Keratinocyte (primary cell): ENCODE measurements around the gene NME9. TPM values are rescaled to one million over a fixed set of nuclear protein-coding genes. Genes with fewer than 3 reads are reported as not detected.

Source experiments
- DNase-seq: peaks from one replicate; pipeline ENCODE4 v3.0.0-alpha.2; 2011; ENCODE audit warnings: low read depth, missing footprints, low spot score
- FAIRE-seq: peaks from 2 replicates; lab custom pipeline; 2011; peaks lifted over from hg19 to GRCh38; lab: Jason Lieb, UNC
- H2AFZ ChIP-seq: 2 replicates; pipeline ENCODE4 v1.6.0; 2012; ENCODE audit warnings: low read length, control low read depth, inconsistent platforms; ENCODE audit not compliant: control insufficient read depth
- H3K27ac ChIP-seq: 2 replicates; pipeline ENCODE4 v1.5.1; 2011; ENCODE audit warnings: low read length; ENCODE audit not compliant: control insufficient read depth, insufficient read depth
- H3K27me3 ChIP-seq: 3 replicates; pipeline ENCODE4 v1.6.0; 2011; ENCODE audit warnings: low read length; ENCODE audit not compliant: control insufficient read depth, insufficient read depth; ENCODE audit errors: extremely low read depth
- H3K36me3 ChIP-seq, 2 experiments: 2 replicates in 1 of 2; 3 replicates in 1 of 2; pipeline ENCODE4 v1.5.1; 2011; ENCODE audit warnings: low read length in 2 of 2, mild to moderate bottlenecking in 1 of 2; ENCODE audit not compliant: control insufficient read depth in 2 of 2, insufficient read depth in 2 of 2; ENCODE audit errors: extremely low read depth in 1 of 2
- H3K4me1 ChIP-seq: 3 replicates; pipeline ENCODE4 v1.5.1; 2011; ENCODE audit warnings: low read length; ENCODE audit not compliant: control insufficient read depth, insufficient read depth; ENCODE audit errors: extremely low read depth
- H3K4me2 ChIP-seq: 3 replicates; pipeline ENCODE4 v1.6.0; 2011; ENCODE audit warnings: low read depth, low read length; ENCODE audit not compliant: control insufficient read depth, insufficient read depth; ENCODE audit errors: extremely low read depth
- H3K4me3 ChIP-seq, 3 experiments: fragments of 200-600 bp in 1 of 3; sonication (generic) in 1 of 3; 2 replicates in 2 of 3; 3 replicates in 1 of 3; pipeline ENCODE4 v1.5.1; 2011 to 2016; ENCODE audit warnings: low read length in 3 of 3, mild to moderate bottlenecking in 3 of 3, control low read depth in 2 of 3, inconsistent platforms in 1 of 3, low read depth in 1 of 3, mixed read lengths in 1 of 3, mixed run types in 1 of 3, moderate library complexity in 1 of 3; ENCODE audit not compliant: control insufficient read depth in 2 of 3, insufficient read depth in 2 of 3; ENCODE audit errors: extremely low read depth in 1 of 3
- H3K79me2 ChIP-seq: 2 replicates; pipeline ENCODE4 v1.6.0; 2012; ENCODE audit warnings: low read length; ENCODE audit not compliant: control insufficient read depth, insufficient read depth
- H3K9ac ChIP-seq: 3 replicates; pipeline ENCODE4 v1.6.0; 2011; ENCODE audit warnings: low read length; ENCODE audit not compliant: control insufficient read depth, insufficient read depth; ENCODE audit errors: extremely low read depth
- H3K9me1 ChIP-seq: 3 replicates; pipeline ENCODE4 v1.6.0; 2011; ENCODE audit warnings: low read length; ENCODE audit not compliant: control insufficient read depth, insufficient read depth; ENCODE audit errors: extremely low read depth
- H3K9me3 ChIP-seq: 2 replicates; pipeline ENCODE4 v1.5.1; 2012; ENCODE audit warnings: low read depth, low read length; ENCODE audit not compliant: control insufficient read depth
- H4K20me1 ChIP-seq: 3 replicates; pipeline ENCODE4 v1.6.0; 2011; ENCODE audit warnings: low read length; ENCODE audit not compliant: control insufficient read depth, insufficient read depth; ENCODE audit errors: extremely low read depth
- EZH2 ChIP-seq: IDR thresholded peaks from one replicate; pipeline ENCODE4 v1.6.1; 2012; ENCODE audit warnings: inconsistent platforms, mild to moderate bottlenecking, low read length, moderate library complexity
- dilution Hi-C: fragments of 300-500 bp; cut with MboI; formaldehyde crosslinking; loops from one replicate; pipeline ENCODE4 v1.7.0; 2020; ENCODE audit warnings: low sequenced_read_pairs; ENCODE audit not compliant: extremely low pct_ligation_motif_present
- polyA plus RNA-seq, 5 experiments: library from polyadenylated mRNA; depleted of rRNA in 3 of 5; stranded (reverse) in 3 of 5; stranded (forward) in 1 of 5; unstranded in 1 of 5; fragments of >200 nt; gene quantifications; 1 replicate in 1 of 5; 2 replicates in 3 of 5; 3 replicates in 1 of 5; pipeline versions ENCODE4 v1.2.1 to v1.2.3, GENCODE V29; 2011 to 2012; ENCODE audit warnings: missing spikeins in 2 of 5, low read depth in 1 of 5, low replicate concordance in 1 of 5
- TF ChIP-seq, protein P1 (sequence below), 3 experiments: IDR thresholded peaks in 1 of 3; conservative IDR thresholded peaks in 1 of 3; optimal IDR thresholded peaks in 1 of 3; 2 replicates in 2 of 3; 3 replicates in 1 of 3; pipeline versions ENCODE3 to v1.5.1; 2011; ENCODE audit warnings: low read length in 3 of 3, mild to moderate bottlenecking in 3 of 3, moderate library complexity in 2 of 3, control low read depth in 1 of 3, inconsistent platforms in 1 of 3; ENCODE audit not compliant: insufficient read depth in 2 of 3; ENCODE audit errors: extremely low read depth in 1 of 3

NME9 gene
- polyA plus RNA-seq, 1 donor (not counting 4 experiments of a cell fraction or from before 2014, with no cell fraction given) = 0.05 TPM

DNA sequence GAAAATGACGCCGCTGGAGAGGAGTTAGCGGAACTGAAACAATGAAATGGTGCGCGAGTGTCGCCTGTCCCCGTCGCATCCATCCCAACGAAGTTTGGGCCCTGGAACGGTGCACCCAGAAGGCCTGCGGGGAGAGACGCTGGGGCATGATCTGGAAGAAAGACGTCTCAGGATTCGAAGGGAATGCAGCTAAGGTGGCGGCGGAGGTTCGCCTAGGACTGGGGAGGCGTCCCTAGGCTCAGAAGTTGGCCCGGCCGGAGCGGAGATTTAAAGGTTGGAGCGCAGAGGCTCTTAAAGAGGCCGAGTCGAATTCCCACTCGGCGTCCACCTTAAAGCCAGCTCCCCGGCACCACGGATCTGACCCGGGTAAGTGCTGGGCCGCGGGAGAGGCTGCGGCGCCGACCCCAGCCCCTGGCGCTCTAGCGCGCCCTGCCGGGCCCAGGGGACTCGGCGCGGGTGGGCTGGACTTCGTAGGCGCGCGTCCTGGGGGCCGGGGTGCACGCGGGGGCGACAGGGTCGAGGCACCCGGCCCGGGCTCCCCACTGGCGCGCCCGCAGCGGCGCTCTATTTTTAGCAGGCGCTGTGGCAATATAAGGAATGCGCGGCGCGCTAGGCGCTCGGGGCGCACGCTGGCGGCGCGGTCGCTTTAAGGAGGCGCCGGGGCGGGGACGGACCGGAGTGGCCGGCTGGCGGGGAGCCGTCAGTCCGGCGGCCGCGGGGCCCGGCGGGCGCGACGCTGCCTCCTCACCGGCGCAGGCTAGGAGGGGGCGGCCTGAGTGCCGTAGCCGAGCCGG, 18.5 kb upstream of the NME9 start, which contains the start of gene MRAS:
Gene MRAS (plus strand): TSS at position 620 of the 794 bp plus-strand sequence. CDS start 24,305 bp downstream, outside the sequence.
- no peak for FAIRE-seq
- H2AFZ ChIP-seq = peak within 1 kb of the TSS; percentile 95
- DNase-seq = no peak
- peak within 1 kb of the TSS; percentile 42 to 76 (median 71) for H3K4me3 ChIP-seq
- H3K9me3 ChIP-seq = no peaks in the 10 kb centered on the region
- H4K20me1 ChIP-seq = no peaks in the 10 kb centered on the region
- TF ChIP-seq, protein P1, sequence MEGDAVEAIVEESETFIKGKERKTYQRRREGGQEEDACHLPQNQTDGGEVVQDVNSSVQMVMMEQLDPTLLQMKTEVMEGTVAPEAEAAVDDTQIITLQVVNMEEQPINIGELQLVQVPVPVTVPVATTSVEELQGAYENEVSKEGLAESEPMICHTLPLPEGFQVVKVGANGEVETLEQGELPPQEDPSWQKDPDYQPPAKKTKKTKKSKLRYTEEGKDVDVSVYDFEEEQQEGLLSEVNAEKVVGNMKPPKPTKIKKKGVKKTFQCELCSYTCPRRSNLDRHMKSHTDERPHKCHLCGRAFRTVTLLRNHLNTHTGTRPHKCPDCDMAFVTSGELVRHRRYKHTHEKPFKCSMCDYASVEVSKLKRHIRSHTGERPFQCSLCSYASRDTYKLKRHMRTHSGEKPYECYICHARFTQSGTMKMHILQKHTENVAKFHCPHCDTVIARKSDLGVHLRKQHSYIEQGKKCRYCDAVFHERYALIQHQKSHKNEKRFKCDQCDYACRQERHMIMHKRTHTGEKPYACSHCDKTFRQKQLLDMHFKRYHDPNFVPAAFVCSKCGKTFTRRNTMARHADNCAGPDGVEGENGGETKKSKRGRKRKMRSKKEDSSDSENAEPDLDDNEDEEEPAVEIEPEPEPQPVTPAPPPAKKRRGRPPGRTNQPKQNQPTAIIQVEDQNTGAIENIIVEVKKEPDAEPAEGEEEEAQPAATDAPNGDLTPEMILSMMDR (optimal IDR thresholded peaks at IDR 0.05 in 1 of 3, IDR thresholded peaks at IDR 0.05 in 1 of 3, conservative IDR thresholded peaks at IDR 0.05 in 1 of 3; ENCODE audit: extremely low read depth in 1 of 3, insufficient read depth in 2 of 3, low read length in 3 of 3) = peak in 2 of 3 experiments; percentile 25 to 42
- no peak for TF ChIP-seq EZH2
- no peaks in the 10 kb centered on the region for H3K36me3 ChIP-seq
- peaks cover 3% of the 10 kb centered on the region for H3K4me1 ChIP-seq
- peaks cover 3% of the 10 kb centered on the region for H3K27me3 ChIP-seq
- H3K27ac ChIP-seq = peak within 1 kb of the TSS; percentile 14
- H3K9me1 ChIP-seq = no peaks in the 10 kb centered on the region
- H3K4me2 ChIP-seq = peak within 1 kb of the TSS; percentile 90
- H3K79me2 ChIP-seq = no peaks in the 10 kb centered on the region
- H3K9ac ChIP-seq = peak within 1 kb of the TSS; percentile 61
- dilution Hi-C loops = no loop called here

DNA sequence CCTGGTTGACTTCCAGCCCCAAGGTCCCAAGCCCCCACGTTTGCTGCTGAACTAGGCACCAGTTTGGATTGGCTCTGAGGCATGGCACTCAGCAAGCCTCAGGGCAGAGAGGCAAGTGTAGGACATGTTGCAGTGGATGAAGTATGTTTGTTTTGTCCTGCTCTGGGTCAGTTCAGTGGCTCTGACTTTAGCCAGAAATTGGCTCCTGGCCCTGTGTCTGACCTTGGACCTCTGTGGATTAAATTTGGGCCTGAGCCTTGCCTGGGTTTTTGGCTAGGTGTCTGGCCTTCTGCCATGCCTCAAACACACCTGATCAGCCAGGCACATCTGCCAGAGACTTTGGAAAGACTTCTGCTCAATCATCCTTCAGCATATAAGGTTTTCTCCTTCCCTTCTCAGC, 15.1 kb upstream of the NME9 start:
- no peak overlapping the region for H2AFZ ChIP-seq
- peaks cover 3% of the 10 kb centered on the region for H3K27me3 ChIP-seq
- H3K79me2 ChIP-seq = no peaks in the 10 kb centered on the region
- H3K9me3 ChIP-seq = no peaks in the 10 kb centered on the region
- no peak overlapping the region for H3K27ac ChIP-seq
- H3K36me3 ChIP-seq = no peaks in the 10 kb centered on the region
- DNase-seq (no peak), FAIRE-seq (no peak)
- H4K20me1 ChIP-seq = no peaks in the 10 kb centered on the region
- no peaks in the 10 kb centered on the region for H3K9me1 ChIP-seq
- no peak overlapping the region for H3K4me3 ChIP-seq
- H3K4me1 ChIP-seq = no peaks in the 10 kb centered on the region
- dilution Hi-C loops = no loop called here
- TF ChIP-seq, protein P1 (optimal IDR thresholded peaks at IDR 0.05 in 1 of 3, IDR thresholded peaks at IDR 0.05 in 1 of 3, conservative IDR thresholded peaks at IDR 0.05 in 1 of 3; ENCODE audit: extremely low read depth in 1 of 3, insufficient read depth in 2 of 3, low read length in 3 of 3) = no peak
- TF ChIP-seq EZH2 = no peak
- H3K4me2 ChIP-seq = no peak overlapping the region
- no peak overlapping the region for H3K9ac ChIP-seq
